GM21423 (cell line): ENCODE measurements around the gene C1orf116.
A peak's percentile ranks its signal among the peaks of the same experiment; 100 is the strongest.
"Not testable (repeated sequence)": the region's sequence is repeated elsewhere in the genome, so short reads cannot be mapped to it uniquely, and the experiment has no call there.

Experiments
- ATAC-seq: cut with Tn5 transposase; IDR thresholded peaks from one replicate; pipeline ENCODE4 v1.9.1; 2021; ENCODE audit warnings: mild to moderate bottlenecking, moderate library complexity; ENCODE audit not compliant: unreplicated experiment

Gene C1orf116

GRCh38 chr1:207059881-207060280 is 27.3 kb upstream of the C1orf116 start:
- ATAC-seq: no peak

- no peak for ATAC-seq
Observed at GRCh38 chr1:207058878-207059867, 26.6 kb upstream of the C1orf116 start.

- ATAC-seq: no peak
Observed at GRCh38 chr1:207058252-207058651, 25.7 kb upstream of the C1orf116 start.

GRCh38 chr1:207056673-207057072 is 24.1 kb upstream of the C1orf116 start:
- ATAC-seq: no peak

DNA sequence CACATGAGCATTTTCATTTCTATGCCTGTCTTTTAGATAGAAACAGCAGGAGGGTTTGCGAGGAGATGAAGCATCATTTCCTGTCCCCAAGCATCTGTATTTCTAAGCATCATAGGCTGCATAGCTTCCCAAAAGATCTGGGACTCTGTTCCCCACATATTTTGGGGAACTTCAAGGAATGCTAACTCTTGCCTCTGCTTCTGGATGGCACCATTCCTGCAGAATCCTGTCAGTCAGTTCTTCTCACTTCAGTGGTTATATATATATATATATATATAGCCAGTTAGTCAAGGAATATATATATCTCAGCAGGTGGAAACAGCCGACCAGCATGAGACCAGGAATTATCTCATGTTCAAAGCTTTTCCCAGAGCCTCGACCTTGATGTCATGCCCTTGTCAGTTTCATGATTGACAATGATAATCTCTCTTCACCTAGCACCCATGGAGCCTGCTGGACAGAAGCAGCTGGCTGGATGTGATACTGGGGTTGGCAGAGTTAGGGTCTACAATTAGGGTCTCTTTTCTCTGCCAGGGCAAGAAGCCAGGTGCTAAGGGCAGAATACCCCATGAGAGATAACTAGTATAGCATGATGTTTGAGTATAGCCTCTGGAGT is 22.9 kb upstream of the C1orf116 start:
- ATAC-seq: no peak

DNA sequence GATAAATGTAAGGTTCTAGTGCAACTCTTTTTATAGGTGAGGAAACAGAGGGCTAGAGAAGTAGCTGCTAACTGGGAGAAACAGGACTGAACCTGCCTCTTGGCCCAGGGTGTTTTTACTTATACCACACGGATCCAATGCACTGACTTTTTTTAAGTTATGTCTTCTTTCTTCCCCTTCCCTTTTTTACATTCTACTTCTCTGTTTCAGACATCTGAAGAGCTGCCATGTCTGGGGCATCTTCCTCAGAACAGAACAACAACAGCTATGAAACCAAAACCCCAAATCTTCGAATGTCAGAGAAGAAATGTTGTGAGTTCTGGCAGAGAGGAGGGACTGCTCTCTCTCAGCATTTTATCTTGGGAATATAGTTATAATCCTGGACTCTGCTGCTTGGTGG is 21.9 kb upstream of the C1orf116 start:
- ATAC-seq: no peak

DNA sequence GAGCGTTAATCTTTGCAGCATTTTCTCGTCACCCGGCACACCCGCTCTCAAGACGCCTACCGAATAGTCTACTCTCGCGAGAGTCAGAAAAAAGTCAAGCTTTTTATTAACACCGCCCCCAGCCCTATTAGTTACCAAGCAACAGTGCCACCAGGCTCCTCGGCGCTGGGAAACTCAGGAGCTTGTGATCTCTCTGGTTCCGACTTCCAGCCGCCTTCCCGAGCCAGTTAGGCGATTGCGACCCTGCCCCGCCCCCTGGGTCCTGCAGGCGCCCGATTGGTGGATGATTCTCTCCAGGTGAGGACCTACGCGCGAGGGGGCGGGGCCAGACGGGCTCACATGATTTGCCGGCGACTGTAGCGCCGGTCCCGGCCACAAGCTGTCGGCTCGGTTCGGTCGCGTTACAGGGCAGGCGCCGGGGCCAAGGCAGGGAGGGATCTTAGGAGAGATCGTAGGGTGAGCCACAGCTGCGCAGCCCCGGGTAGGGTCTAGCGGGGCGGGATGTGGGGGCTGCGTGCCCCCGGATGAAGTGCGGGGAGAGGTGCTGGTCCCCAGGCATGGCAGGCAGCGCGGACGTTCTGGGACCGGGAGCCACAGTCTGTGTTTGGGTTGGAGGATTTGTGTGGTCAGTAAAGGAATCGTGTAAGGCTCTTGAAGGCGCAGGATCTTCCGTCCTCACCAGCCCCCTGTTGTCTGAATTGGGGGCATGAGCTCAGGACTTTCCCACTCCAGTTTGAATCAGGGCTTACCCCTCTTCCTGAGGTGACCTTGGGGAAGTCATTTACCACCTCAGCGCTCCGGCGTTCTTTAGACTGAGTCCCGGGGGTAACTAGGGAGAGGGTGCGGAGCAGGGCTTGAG is 20.6 kb upstream of the C1orf116 start, which contains the start of gene PFKFB2:
Gene PFKFB2, plus strand, starts transcription at position 365 of the 859 bp plus-strand sequence. CDS start 1,443 bp downstream, outside the sequence.
- peak; percentile 81 for ATAC-seq

DNA sequence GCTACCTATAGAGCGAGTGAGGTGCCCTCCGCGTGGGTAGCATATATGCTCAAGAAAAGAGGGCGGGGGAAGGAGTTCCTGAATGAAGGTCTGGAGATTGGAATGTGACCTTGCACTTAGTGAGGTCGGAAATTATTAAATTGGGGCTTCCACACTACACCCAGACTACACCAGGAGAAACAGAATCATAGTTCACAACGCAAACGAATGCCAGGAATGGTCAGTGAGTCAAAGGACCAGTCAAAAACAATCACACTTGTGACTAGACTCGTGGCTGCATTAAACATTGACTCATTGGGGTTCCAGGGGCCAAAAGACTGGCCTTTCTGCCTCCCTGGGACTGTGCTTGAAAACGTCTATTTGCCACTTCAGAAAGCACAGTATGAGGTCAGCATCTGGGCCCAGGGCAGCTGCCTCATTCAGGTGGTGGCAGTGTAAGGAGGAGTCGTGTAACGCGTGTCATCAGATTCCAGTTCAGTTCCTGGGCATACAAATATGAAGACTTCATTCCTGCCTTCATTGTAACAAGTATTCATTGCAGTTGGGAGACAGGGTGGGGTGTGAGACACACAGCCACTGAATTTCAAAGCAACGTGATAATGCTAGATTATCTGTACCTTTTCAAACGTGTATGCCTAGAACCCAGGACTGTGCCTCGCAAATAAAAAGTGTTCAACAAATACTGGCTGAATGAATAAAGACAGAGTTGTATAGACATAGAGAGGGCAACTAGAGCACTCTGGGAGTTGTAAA is 18.8 kb upstream of the C1orf116 start, which contains the start of gene YOD1:
Gene YOD1, minus strand, starts transcription at position 18 of the 753 bp plus-strand sequence. CDS start 178 bp downstream, outside the sequence.
- ATAC-seq: no peak

GRCh38 chr1:207050480-207051190 is 18.1 kb upstream of the C1orf116 start:
- ATAC-seq: peak; percentile 36

DNA sequence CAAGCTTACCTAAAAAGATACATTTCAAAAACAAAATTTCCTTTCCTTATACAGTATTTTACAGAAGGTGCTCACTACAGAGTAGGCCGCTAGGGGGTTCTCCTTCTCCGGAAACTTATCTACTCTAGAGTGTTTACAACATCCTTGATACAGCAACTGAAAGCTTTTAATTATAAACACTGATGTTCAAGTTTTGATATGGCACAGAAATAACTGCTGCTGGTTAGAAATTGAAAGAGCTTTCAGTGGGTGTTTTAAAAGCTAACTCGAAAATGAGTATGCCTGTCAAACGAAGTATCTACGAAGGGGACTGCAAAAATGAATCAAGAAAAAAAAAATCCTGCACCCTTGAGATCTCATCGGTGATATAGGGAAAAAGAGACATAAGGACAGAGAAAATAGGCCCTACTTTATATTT is 17.4 kb upstream of the C1orf116 start:
- no peak for ATAC-seq

GRCh38 chr1:207049514-207049913 is 17.0 kb upstream of the C1orf116 start:
- ATAC-seq: no peak

- ATAC-seq: no peak
Observed at GRCh38 chr1:207049054-207049453, 16.5 kb upstream of the C1orf116 start.

- no peak for ATAC-seq
Observed at GRCh38 chr1:207048041-207048440, 15.5 kb upstream of the C1orf116 start.

GRCh38 chr1:207047505-207047904 is 14.9 kb upstream of the C1orf116 start:
- no peak for ATAC-seq

GRCh38 chr1:207045453-207045852 is 12.9 kb upstream of the C1orf116 start:
- no peak for ATAC-seq

DNA sequence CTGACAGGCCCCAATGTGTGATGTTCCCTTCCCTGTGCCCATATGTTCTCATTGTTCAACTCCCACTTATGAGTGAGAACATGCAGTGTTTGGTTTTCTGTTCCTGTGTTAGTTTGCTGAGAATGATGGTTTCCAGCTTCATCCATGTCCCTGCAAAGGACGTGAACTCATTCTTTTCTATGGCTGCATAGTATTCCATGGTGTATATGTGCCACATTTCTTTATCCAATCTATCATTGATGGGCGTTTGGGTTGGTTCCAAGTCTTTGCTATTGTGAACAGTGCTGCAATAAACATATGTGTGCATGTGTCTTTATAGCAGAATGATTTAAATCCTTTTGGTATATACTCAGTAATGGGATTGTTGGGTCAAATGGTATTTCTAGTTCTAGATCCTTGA is 8.8 kb upstream of the C1orf116 start:
- not testable (repeated sequence) for ATAC-seq

DNA sequence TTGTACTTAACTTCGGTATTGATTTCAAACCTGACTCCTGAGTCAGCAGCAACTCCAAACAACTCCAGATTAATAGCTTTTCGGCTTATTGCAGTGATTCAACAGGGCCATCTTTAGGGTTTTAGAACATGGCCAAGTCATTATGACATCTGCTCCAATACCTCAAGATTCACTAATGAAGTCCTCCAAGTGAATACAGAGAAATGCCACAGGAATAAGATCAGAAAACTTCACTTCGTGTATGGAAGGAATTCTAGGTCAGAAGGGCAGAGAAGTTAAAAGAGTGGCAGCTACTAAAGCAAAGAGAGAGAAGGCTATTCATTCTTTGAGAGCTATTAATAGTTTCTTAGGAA is 7.6 kb upstream of the C1orf116 start:
- no peak for ATAC-seq

DNA sequence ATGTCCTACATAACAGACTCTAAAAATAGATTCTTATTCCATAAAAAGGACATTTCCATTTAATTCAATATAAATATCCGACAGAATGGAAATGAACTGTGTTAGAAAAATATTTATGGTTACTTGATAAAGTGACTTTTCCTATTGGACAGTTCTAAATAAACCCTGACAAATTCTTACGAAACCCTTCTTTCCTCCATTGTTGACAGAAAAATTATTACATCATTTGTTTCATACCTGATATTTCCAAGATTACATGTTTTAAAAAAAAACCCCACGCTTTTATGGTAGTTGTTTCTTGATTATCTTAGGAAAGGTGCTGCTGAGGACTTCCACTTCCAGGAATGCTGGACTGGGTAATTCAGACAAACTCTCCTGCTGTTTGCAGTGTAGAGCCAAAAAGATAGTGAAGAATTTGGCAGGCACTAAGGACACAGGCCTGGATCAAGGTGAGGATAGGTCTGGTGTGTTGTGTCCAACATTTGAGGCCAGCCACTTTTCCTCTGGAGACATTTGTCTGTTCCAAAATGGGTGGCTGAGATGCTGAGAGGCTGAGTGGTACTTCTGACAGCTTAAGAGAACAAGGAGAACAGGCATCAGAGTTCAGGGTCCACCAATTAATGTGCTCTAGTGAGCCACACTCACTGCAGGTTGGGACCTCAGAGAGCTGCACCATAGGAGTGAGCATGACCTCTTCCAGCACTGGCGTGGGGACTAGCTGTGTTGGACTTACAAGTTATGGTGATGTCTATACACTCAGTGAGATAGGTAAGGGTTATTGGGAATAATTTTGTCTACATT is 7.0 kb upstream of the C1orf116 start:
- ATAC-seq: no peak

DNA sequence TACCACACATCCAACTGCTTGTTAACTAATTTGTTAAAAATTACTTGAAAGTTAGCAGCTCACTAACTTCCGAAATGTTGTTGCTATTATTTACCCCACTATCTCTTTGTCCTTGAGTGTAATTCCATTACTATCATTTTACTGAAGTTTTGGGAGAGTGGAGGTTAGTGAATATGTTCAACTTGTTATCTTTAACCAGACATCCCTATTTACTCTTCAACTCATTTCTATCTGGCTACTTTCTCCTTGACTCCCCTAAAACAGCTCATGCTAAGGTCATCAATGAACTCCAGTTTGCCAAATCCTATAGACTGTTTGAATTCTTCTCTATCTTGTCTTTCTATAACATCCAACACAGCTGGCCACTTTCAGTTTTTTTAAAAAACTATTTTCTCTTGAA is 4.3 kb upstream of the C1orf116 start:
- no peak for ATAC-seq
